ENCODE measurements around the gene KRT14. TPM values are rescaled to one million over a fixed set of nuclear protein-coding genes. Genes with fewer than 3 reads are reported as not detected.
"Not testable (repeated sequence)": the region's sequence is repeated elsewhere in the genome, so short reads cannot be mapped to it uniquely, and the experiment has no call there.

The KRT14 gene
- total and polyA plus RNA-seq, 8 donors = 0.26 to 0.38 (median 0.29) TPM; not detected in 4

- TF ChIP-seq, protein P1, sequence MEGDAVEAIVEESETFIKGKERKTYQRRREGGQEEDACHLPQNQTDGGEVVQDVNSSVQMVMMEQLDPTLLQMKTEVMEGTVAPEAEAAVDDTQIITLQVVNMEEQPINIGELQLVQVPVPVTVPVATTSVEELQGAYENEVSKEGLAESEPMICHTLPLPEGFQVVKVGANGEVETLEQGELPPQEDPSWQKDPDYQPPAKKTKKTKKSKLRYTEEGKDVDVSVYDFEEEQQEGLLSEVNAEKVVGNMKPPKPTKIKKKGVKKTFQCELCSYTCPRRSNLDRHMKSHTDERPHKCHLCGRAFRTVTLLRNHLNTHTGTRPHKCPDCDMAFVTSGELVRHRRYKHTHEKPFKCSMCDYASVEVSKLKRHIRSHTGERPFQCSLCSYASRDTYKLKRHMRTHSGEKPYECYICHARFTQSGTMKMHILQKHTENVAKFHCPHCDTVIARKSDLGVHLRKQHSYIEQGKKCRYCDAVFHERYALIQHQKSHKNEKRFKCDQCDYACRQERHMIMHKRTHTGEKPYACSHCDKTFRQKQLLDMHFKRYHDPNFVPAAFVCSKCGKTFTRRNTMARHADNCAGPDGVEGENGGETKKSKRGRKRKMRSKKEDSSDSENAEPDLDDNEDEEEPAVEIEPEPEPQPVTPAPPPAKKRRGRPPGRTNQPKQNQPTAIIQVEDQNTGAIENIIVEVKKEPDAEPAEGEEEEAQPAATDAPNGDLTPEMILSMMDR (IDR thresholded peaks at IDR 0.05) = no peak
- no peaks in the 10 kb centered on the region for H3K4me1 ChIP-seq
- no peak overlapping the region for H3K4me3 ChIP-seq
- WGBS, 2 donors = 65 to 79% methylated on average over 14 to 16 of the region's 16 CpGs
- H3K27ac ChIP-seq = no peak overlapping the region
- intact Hi-C loops (cut with DNase I) = no loop called here
- no peaks in the 10 kb centered on the region for H3K36me3 ChIP-seq
- no peaks in the 10 kb centered on the region for H3K9me3 ChIP-seq
- ATAC-seq = peak in 1 of 4 donors; percentile 13
- DNase-seq = peak in 1 of 6 donors; percentile 43
- FAIRE-seq = no peak
- H3K27me3 ChIP-seq = no peaks in the 10 kb centered on the region
These were observed 38.9 kb upstream of the KRT14 start for GRCh38 chr17:41625602-41626001.

DNA sequence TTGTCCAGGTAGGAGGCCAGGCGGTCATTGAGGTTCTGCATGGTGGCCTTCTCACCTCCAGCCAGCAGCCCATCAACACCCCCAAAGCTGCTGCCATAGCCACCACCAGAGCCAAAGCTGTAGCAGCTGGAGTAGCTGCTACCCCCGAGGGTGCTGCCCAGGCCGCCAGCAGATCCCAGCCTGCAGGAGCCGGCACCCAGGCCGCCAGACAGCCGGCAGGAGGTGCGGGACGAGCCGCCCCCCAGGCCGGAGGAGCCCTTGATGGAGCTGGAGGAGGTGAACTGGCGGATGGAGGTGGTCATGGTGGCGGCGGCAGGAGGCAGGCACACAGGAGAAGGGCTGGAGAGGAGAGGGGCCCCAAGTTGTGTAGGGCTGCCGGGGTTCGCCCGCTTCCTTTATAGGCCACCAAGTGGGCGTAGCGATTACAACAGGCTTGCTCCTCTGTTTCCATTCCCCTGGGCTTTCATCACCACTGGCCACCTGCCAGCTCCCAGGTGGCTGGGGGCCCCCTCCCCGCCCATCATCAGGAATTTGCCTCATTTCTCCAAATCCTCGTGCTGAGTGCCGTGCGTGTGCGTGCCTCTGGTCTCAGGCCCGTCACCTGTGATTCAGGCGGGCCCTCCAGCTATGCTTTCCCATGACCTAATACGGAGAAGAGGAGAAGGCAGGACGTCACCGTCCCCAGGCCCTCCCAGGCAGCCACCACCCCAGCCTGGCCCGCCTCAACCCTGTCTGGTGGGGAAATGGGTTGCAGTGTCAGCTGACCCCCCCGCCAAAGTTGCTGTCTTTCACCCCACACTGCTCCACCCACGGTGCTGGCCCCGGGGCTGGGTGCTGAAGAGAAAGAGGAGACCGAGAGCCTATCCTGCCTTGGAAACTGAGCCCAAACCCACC is 37.8 kb upstream of the KRT14 start, which contains the start of gene KRT17:
Gene KRT17, minus strand, starts transcription at position 368 of the 894 bp plus-strand sequence. Its CDS starts 66 bp downstream, at position 302.
- Histone ChIP-seq H3K4me1 (no peaks in the 10 kb centered on the region), H3K27ac (no peak within 1 kb of the TSS), H3K27me3 (no peaks in the 10 kb centered on the region), H3K36me3 (no peaks in the 10 kb centered on the region), H3K4me3 (no peak within 1 kb of the TSS), H3K9me3 (no peaks in the 10 kb centered on the region)
- ATAC-seq = peak in 2 of 4 donors; percentile 30 to 36
- intact Hi-C loops (cut with DNase I) = no loop called here
- peak in 4 of 6 donors; percentile 32 to 62 (median 52) for DNase-seq
- 36 to 48% methylated on average over 32 of the region's 33 CpGs for WGBS, 2 donors
- TF ChIP-seq, protein P1 (IDR thresholded peaks at IDR 0.05) = no peak
- FAIRE-seq = no peak

DNA sequence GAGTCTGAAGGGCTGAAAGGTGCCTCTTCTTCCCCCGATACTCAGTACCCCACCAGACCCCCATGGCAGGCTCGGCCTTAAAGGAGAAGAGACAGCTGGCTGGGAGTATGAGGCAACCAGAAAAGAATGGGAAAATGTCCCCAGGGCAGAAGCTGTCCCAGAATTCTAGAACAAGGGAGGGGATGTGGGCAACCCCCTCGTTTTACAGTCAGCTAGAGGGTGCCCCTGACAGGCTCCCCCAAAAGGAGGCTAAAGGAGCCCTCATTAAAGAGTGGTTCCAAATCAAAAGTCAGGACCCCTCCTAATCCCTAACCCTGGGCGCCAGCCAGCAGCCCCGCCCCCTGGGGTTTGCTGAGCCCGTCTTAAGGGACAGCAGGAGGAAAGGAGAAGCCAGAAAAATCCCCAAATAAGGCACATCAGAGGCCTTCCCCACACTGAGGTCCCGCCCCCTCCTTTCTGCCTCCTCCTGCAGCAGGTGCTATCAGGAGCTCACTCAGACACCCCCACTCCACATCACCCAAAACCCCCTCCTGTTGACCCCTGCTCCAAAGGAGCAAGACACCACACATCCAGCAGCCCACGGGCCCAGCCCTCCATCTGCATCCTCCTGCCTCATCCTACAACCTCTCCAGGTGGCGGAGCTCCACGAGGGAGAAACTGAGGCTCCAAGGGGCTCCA is 36.6 kb upstream of the KRT14 start:
- H3K9me3 ChIP-seq; intact Hi-C loops (cut with DNase I); ATAC-seq; H3K4me3 ChIP-seq; H3K27ac ChIP-seq; FAIRE-seq; H3K4me1 ChIP-seq; H3K27me3 ChIP-seq; DNase-seq; H3K36me3 ChIP-seq: not testable (repeated sequence)
- WGBS, 2 donors = 57 to 72% methylated on average over 10 of the region's 10 CpGs

DNA sequence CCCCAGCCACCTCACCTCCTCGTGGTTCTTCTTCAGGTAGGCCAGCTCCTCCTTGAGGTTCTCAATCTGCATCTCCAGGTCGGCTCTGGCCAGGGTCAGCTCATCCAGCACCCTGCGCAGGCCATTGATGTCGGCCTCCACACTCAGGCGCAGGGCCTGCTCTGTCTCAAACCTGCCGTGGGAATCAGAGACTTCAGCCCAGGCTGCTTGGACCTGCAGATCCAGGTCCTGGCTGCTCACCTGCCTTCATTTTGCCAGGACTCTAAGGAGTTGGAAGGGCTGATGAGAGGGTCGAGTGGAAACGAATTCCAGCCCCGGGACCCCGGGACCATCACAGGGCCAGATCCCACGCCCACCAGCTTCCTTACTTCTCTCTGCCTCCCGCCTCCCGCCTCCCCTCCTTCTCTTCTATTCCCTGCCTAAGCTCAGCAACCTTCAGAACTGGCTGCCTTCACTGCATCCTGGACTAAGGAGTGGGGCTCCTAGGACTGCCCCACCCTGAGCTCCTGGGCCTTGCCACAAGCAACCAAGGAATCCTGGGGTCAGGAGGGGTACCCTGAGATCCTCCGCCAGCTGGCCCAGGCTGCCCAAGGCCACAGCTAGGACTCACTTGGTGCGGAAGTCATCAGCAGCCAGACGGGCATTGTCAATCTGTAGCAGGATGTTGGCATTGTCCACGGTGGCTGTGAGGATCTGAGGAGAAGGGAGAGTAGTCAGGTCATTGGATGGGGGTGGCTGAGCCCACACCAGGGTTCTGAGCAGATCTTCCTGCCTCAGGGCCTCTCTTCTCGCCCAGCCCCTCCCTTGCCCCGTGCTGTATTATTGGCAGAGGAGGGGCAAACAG is 35.9 kb upstream of the KRT14 start:
- H3K27ac ChIP-seq; H3K36me3 ChIP-seq; ATAC-seq; intact Hi-C loops (cut with DNase I); DNase-seq; H3K4me3 ChIP-seq; H3K27me3 ChIP-seq; H3K4me1 ChIP-seq; FAIRE-seq; H3K9me3 ChIP-seq: not testable (repeated sequence)
- WGBS, 2 donors = 52 to 68% methylated on average over 19 of the region's 19 CpGs

GRCh38 chr17:41621916-41622315 is 35.2 kb upstream of the KRT14 start:
- Histone ChIP-seq H3K27me3 (no peaks in the 10 kb centered on the region), H3K4me1 (no peaks in the 10 kb centered on the region), H3K36me3 (no peaks in the 10 kb centered on the region), H3K4me3 (no peak overlapping the region), H3K9me3 (no peaks in the 10 kb centered on the region), H3K27ac (no peak overlapping the region)
- no peak for ATAC-seq
- intact Hi-C loops (cut with DNase I) = no loop called here
- 64 to 89% methylated on average over 2 of the region's 2 CpGs for WGBS, 2 donors
- no peak for FAIRE-seq
- TF ChIP-seq, protein P1 (IDR thresholded peaks at IDR 0.05) = no peak
- DNase-seq = no peak

GRCh38 chr17:41621435-41621817 is 34.7 kb upstream of the KRT14 start:
- ATAC-seq; DNase-seq; intact Hi-C loops (cut with DNase I); H3K36me3 ChIP-seq; H3K27me3 ChIP-seq; H3K9me3 ChIP-seq; H3K27ac ChIP-seq; FAIRE-seq; H3K4me1 ChIP-seq; H3K4me3 ChIP-seq: not testable (repeated sequence)
- WGBS, 2 donors = 77 to 81% methylated on average over 11 of the region's 11 CpGs

All from pancreas (tissue), 10 donors.